ENCODE measurements around the gene ACSF3.
"Not testable (repeated sequence)": the region's sequence is repeated elsewhere in the genome, so short reads cannot be mapped to it uniquely, and the experiment has no call there.

Gene ACSF3

GRCh38 chr16:89067677-89068443 lies 25.8 kb upstream of the ACSF3 start:
- no peak for TF ChIP-seq CTCF (IDR thresholded peaks at IDR 0.05; ENCODE audit: low read length)
- TF ChIP-seq EZH2 (IDR thresholded peaks at IDR 0.05; ENCODE audit: borderline replicate concordance, low read length): no peak
- H3K4me2 ChIP-seq (ENCODE audit: low read length): peak overlapping the region; percentile 42; the same call in 1 of the 2 replicates
- H3K9ac ChIP-seq (ENCODE audit: low read length): peak overlapping the region; percentile 51; the same call in 1 of the 2 replicates
- H3K79me2 ChIP-seq (ENCODE audit: insufficient read depth, low read length): no peaks in the 10 kb centered on the region
- H3K9me2 ChIP-seq (ENCODE audit: low read depth, low read length): no peaks in the 10 kb centered on the region
- no peaks in the 10 kb centered on the region for H3F3A ChIP-seq (ENCODE audit: insufficient read depth, low read length)
- H3K27me3 ChIP-seq (ENCODE audit: insufficient read depth, low read length): peaks cover 3% of the 10 kb centered on the region; the same call in 1 of the 2 replicates
- H3K4me1 ChIP-seq (ENCODE audit: insufficient read depth, low read length, severe bottlenecking): peaks cover 53% of the 10 kb centered on the region
- no peak overlapping the region for H3K4me3 ChIP-seq (ENCODE audit: low read depth, low read length, poor library complexity, severe bottlenecking)
- no peaks in the 10 kb centered on the region for H3K36me3 ChIP-seq (ENCODE audit: insufficient read depth, low read length)
- no peak overlapping the region for H2AFZ ChIP-seq (ENCODE audit: low read length)
- H3K9me3 ChIP-seq (ENCODE audit: low read length): no peaks in the 10 kb centered on the region
- peak overlapping the region; percentile 41 for H3K27ac ChIP-seq (ENCODE audit: low read depth, low read length, poor library complexity, severe bottlenecking)
- no peaks in the 10 kb centered on the region for H4K20me1 ChIP-seq (ENCODE audit: insufficient read depth, low read length)

- H3K9me3 ChIP-seq (ENCODE audit: low read length); H3K4me3 ChIP-seq (ENCODE audit: low read depth, low read length, poor library complexity, severe bottlenecking); H3K9ac ChIP-seq (ENCODE audit: low read length); H3K79me2 ChIP-seq (ENCODE audit: insufficient read depth, low read length); H3F3A ChIP-seq (ENCODE audit: insufficient read depth, low read length); H4K20me1 ChIP-seq (ENCODE audit: insufficient read depth, low read length); H3K9me2 ChIP-seq (ENCODE audit: low read depth, low read length); H3K36me3 ChIP-seq (ENCODE audit: insufficient read depth, low read length); H3K27ac ChIP-seq (ENCODE audit: low read depth, low read length, poor library complexity, severe bottlenecking); H3K4me2 ChIP-seq (ENCODE audit: low read length); H2AFZ ChIP-seq (ENCODE audit: low read length); H3K27me3 ChIP-seq (ENCODE audit: insufficient read depth, low read length): not testable (repeated sequence)
- peaks cover 42% of the 10 kb centered on the region for H3K4me1 ChIP-seq (ENCODE audit: insufficient read depth, low read length, severe bottlenecking)
These were observed 24.6 kb upstream of the ACSF3 start for GRCh38 chr16:89068814-89069616.

- Histone ChIP-seq H3K4me2 (ENCODE audit: low read length) (no peak overlapping the region), H3K27me3 (ENCODE audit: insufficient read depth, low read length) (peaks cover 3% of the 10 kb centered on the region; the same call in 1 of the 2 replicates), H4K20me1 (ENCODE audit: insufficient read depth, low read length) (no peaks in the 10 kb centered on the region), H3K27ac (ENCODE audit: low read depth, low read length, poor library complexity, severe bottlenecking) (no peak overlapping the region), H3K9me3 (ENCODE audit: low read length) (no peaks in the 10 kb centered on the region), H3K9me2 (ENCODE audit: low read depth, low read length) (no peaks in the 10 kb centered on the region), H3K4me1 (ENCODE audit: insufficient read depth, low read length, severe bottlenecking) (peaks cover 33% of the 10 kb centered on the region), H3K36me3 (ENCODE audit: insufficient read depth, low read length) (no peaks in the 10 kb centered on the region), H3K79me2 (ENCODE audit: insufficient read depth, low read length) (no peaks in the 10 kb centered on the region), H3K4me3 (ENCODE audit: low read depth, low read length, poor library complexity, severe bottlenecking) (no peak overlapping the region), H3F3A (ENCODE audit: insufficient read depth, low read length) (no peaks in the 10 kb centered on the region), H2AFZ (ENCODE audit: low read length) (no peak overlapping the region), H3K9ac (ENCODE audit: low read length) (no peak overlapping the region)
- TF ChIP-seq CTCF (IDR thresholded peaks at IDR 0.05; ENCODE audit: low read length): no peak
- TF ChIP-seq EZH2 (IDR thresholded peaks at IDR 0.05; ENCODE audit: borderline replicate concordance, low read length): no peak
These were observed 23.7 kb upstream of the ACSF3 start for GRCh38 chr16:89069920-89070319.

Measured in OCI-LY1 (cell line).